ENCODE results near the gene CREB5.

DNA sequence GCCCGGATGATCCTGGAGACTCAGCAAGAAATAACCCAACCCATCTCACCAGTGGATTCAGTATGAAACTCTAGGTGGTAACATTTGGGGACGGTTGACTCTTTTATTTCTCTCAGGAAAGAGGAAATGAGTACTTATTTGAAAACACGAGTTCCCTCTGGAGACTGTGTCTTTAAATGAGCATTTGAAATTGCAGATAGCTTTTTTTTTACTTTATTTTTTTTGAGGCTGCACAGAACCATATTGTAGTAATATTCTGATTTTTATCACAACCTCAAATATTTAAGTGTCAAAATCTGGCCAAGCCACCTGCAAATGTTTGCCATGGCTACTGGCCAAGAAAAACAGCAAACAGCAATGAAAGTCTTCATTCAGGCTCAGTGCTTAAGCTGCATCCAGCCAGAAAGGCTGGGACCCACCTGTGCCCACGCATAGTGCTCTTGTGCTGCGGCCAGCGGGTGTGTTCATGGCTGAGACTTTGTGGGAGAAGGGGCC is 160.8 kb downstream of the CREB5 start:
- TF ChIP-seq, protein P1, sequence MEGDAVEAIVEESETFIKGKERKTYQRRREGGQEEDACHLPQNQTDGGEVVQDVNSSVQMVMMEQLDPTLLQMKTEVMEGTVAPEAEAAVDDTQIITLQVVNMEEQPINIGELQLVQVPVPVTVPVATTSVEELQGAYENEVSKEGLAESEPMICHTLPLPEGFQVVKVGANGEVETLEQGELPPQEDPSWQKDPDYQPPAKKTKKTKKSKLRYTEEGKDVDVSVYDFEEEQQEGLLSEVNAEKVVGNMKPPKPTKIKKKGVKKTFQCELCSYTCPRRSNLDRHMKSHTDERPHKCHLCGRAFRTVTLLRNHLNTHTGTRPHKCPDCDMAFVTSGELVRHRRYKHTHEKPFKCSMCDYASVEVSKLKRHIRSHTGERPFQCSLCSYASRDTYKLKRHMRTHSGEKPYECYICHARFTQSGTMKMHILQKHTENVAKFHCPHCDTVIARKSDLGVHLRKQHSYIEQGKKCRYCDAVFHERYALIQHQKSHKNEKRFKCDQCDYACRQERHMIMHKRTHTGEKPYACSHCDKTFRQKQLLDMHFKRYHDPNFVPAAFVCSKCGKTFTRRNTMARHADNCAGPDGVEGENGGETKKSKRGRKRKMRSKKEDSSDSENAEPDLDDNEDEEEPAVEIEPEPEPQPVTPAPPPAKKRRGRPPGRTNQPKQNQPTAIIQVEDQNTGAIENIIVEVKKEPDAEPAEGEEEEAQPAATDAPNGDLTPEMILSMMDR (IDR thresholded peaks at IDR 0.05) = no peak
- TF ChIP-seq POLR2A (IDR thresholded peaks at IDR 0.05) (no peak), POLR2AphosphoS5 (IDR thresholded peaks at IDR 0.05) (no peak)
